ENCODE measurements around the gene NTN1. TPM values are rescaled to one million over a fixed set of nuclear protein-coding genes. Genes with fewer than 3 reads are reported as not detected.

Gene NTN1
- total RNA-seq, 1 donor from 2014 or later, result 2.5 TPM

GRCh38 chr17:9240659-9241370, 219.5 kb downstream of the NTN1 start:
- Mint-ChIP-seq H3K4me3 (peak overlapping the region; percentile 49), H3K27me3 (ENCODE audit: low read depth) (peaks cover 10% of the 10 kb centered on the region), H3K9me3 (no peaks in the 10 kb centered on the region), H3K4me1 (peaks cover 17% of the 10 kb centered on the region), H3K36me3 (no peaks in the 10 kb centered on the region), H3K27ac (peak overlapping the region; percentile 75)
- TF ChIP-seq, protein P1, sequence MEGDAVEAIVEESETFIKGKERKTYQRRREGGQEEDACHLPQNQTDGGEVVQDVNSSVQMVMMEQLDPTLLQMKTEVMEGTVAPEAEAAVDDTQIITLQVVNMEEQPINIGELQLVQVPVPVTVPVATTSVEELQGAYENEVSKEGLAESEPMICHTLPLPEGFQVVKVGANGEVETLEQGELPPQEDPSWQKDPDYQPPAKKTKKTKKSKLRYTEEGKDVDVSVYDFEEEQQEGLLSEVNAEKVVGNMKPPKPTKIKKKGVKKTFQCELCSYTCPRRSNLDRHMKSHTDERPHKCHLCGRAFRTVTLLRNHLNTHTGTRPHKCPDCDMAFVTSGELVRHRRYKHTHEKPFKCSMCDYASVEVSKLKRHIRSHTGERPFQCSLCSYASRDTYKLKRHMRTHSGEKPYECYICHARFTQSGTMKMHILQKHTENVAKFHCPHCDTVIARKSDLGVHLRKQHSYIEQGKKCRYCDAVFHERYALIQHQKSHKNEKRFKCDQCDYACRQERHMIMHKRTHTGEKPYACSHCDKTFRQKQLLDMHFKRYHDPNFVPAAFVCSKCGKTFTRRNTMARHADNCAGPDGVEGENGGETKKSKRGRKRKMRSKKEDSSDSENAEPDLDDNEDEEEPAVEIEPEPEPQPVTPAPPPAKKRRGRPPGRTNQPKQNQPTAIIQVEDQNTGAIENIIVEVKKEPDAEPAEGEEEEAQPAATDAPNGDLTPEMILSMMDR (IDR thresholded peaks at IDR 0.05; ENCODE audit: unreplicated experiment), result no peak
- DNase-seq (ENCODE audit: low spot score in 2 of 2, unreplicated experiment in 2 of 2), result peak in 1 of 2 experiments; percentile 56

DNA sequence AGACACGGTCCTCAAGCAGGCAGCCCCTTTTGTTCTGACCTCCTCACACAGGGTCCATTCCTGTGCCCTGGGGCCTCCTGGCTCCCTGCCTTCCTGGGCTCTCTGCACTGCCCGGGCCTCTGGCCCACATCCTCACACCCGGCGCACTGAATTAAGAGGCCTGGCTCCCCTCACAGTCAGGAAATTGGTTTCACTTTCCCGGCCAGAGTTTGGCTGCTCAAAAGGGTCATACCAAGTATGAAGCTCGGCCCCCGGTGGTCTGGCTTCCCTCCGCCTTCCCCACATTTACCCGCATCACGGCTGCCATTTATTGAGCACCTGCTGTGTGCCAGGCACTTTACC, 220.0 kb downstream of the NTN1 start:
- H3K27me3 Mint-ChIP-seq (ENCODE audit: low read depth), result peaks cover 10% of the 10 kb centered on the region
- DNase-seq (ENCODE audit: low spot score in 2 of 2, unreplicated experiment in 2 of 2), result no peak
- H3K9me3 Mint-ChIP-seq, result no peaks in the 10 kb centered on the region
- H3K27ac Mint-ChIP-seq, result peak overlapping the region; percentile 39
- peak overlapping the region; percentile 17 for H3K4me3 Mint-ChIP-seq
- H3K36me3 Mint-ChIP-seq, result no peaks in the 10 kb centered on the region
- H3K4me1 Mint-ChIP-seq, result peaks cover 17% of the 10 kb centered on the region
- TF ChIP-seq, protein P1 (IDR thresholded peaks at IDR 0.05; ENCODE audit: unreplicated experiment), result no peak

DNA sequence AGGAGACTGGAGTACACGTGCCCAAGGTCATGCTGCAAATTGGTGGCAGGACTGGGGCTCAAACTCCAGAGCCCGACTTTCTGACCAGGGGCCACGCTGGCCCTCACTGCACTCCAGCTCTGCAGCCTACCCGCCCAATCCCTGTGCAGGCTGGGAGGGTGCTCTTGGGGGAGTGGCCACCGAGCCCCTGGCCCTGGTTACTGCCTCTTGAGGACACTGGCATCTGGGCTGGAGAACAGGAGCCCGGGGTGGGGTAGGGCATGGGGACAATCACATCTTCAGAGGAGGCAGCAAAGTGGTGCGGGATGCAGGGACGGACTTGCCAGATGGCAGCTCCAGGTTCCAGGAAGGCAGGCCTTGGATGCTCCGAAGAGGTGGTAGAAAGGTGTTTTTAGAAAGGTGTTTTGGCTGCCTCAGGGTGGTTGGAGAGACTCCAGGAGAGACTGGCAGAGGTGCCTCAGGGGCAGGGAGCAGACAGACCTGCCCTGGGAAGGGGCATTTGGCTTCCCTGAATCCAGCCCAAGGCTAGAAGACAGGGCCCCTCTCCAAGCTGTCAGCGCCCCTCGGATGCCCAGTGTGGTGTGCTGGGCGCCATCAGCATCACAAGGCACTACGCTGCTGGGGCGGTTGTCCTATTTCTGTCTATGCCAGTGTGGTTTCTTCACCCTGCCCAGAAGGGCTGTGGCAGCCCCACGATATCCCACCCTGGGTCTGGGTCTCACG, 220.6 kb downstream of the NTN1 start:
- peaks cover 10% of the 10 kb centered on the region for H3K27me3 Mint-ChIP-seq (ENCODE audit: low read depth)

DNA sequence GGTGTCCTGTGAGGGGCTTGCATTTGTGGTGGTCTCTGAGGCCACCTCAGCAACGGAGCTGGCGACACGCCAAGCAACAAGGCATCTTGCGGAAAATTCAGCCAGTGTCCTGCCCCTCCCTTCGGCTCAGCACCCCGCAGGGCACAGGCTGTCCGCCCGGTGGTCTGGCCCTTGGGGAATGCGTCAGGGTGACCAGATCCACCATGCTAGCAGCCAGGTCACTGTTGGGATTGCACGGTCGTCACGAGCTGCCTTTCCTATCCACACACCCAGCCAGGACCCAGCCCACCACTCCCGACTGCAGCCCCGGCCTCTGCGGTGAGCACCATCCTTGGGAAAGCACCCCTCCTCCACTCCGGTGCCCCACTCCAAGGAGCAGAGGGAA, 221.2 kb downstream of the NTN1 start:
- TF ChIP-seq, protein P1 (IDR thresholded peaks at IDR 0.05; ENCODE audit: unreplicated experiment), result no peak
- Mint-ChIP-seq H3K4me3 (no peak overlapping the region), H3K9me3 (no peaks in the 10 kb centered on the region), H3K27ac (no peak overlapping the region), H3K36me3 (no peaks in the 10 kb centered on the region), H3K4me1 (peaks cover 17% of the 10 kb centered on the region), H3K27me3 (ENCODE audit: low read depth) (peaks cover 8% of the 10 kb centered on the region)
- DNase-seq (ENCODE audit: low spot score in 2 of 2, unreplicated experiment in 2 of 2), result no peak

More for the DNA sequence above, 220.6 kb downstream of the NTN1 start:
- Mint-ChIP-seq H3K36me3 (no peaks in the 10 kb centered on the region), H3K4me3 (no peak overlapping the region), H3K9me3 (no peaks in the 10 kb centered on the region), H3K27ac (no peak overlapping the region), H3K4me1 (peaks cover 17% of the 10 kb centered on the region)
- no peak for DNase-seq (ENCODE audit: low spot score in 2 of 2, unreplicated experiment in 2 of 2)
- TF ChIP-seq, protein P1 (IDR thresholded peaks at IDR 0.05; ENCODE audit: unreplicated experiment), result no peak

DNA sequence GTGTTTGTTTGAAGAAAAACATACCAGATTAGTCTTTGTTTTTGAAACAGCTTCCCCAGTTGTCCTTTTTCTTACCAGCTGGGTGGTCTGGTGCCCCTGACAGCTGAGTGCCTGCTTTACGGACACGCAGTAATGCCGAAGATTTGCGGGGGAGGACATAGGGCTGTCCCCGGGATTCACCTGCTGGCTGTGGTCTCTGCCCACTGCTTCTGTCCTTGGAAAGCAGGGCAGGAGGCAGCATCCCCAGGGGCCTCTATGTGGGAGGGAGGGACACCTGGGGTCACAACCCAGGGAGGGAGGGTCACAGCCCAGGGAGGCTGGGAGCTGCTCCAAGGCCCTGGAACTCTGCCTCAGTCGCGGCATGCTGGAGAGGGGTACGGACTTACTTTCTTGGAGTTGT, 221.7 kb downstream of the NTN1 start:
- H3K27me3 Mint-ChIP-seq (ENCODE audit: low read depth), result peaks cover 6% of the 10 kb centered on the region
- no peak for DNase-seq (ENCODE audit: low spot score in 2 of 2, unreplicated experiment in 2 of 2)
- peaks cover 17% of the 10 kb centered on the region for H3K4me1 Mint-ChIP-seq
- H3K36me3 Mint-ChIP-seq, result peaks cover 2% of the 10 kb centered on the region
- no peak overlapping the region for H3K27ac Mint-ChIP-seq
- no peaks in the 10 kb centered on the region for H3K9me3 Mint-ChIP-seq
- H3K4me3 Mint-ChIP-seq, result no peak overlapping the region
- TF ChIP-seq, protein P1 (IDR thresholded peaks at IDR 0.05; ENCODE audit: unreplicated experiment), result no peak
